Stimulated activated CD4-positive, alpha-beta T cell treated with anti-CD3 and anti-CD28 coated beads, TNF-alpha, amount 100 ng/mL, for 48 hours (primary cell): ENCODE data around the gene CEMIP.
"Not testable (repeated sequence)": the region's sequence is repeated elsewhere in the genome, so short reads cannot be mapped to it uniquely, and the experiment has no call there.

Experiments used
- DNase-seq, 3 donors: peaks; one replicate each; pipeline ENCODE4 v3.0.0-alpha.2; 2020; ENCODE audit warnings: low read depth in 3 of 3

CEMIP gene

GRCh38 chr15:80950291-80951078, 171.3 kb downstream of the CEMIP start:
- DNase-seq = no peak

- DNase-seq = no peak
These were observed 172.8 kb downstream of the CEMIP start for GRCh38 chr15:80951941-80952340.

- DNase-seq = no peak
These were observed 174.1 kb downstream of the CEMIP start for GRCh38 chr15:80953001-80953952.

GRCh38 chr15:80953953-80954778, 175.0 kb downstream of the CEMIP start:
- DNase-seq = no peak

- peak; percentile 44 to 63 (median 59) for DNase-seq
These were observed 176.6 kb downstream of the CEMIP start for GRCh38 chr15:80955571-80956452.

GRCh38 chr15:80957556-80957955, 178.4 kb downstream of the CEMIP start:
- DNase-seq = no peak

- DNase-seq = no peak
These were observed 178.8 kb downstream of the CEMIP start for GRCh38 chr15:80957976-80958375.

- DNase-seq = no peak
These were observed 179.8 kb downstream of the CEMIP start for GRCh38 chr15:80958818-80959495.

GRCh38 chr15:80965454-80965853, 186.3 kb downstream of the CEMIP start:
- DNase-seq = not testable (repeated sequence)

GRCh38 chr15:80966431-80967197, 187.4 kb downstream of the CEMIP start:
- no peak for DNase-seq

- no peak for DNase-seq
These were observed 188.3 kb downstream of the CEMIP start for GRCh38 chr15:80967451-80967850.

GRCh38 chr15:80967991-80968510, 188.9 kb downstream of the CEMIP start:
- DNase-seq = no peak

- DNase-seq = no peak
These were observed 190.1 kb downstream of the CEMIP start for GRCh38 chr15:80969316-80969715.

GRCh38 chr15:80970018-80970657, 191.0 kb downstream of the CEMIP start:
- DNase-seq = peak; percentile 15 to 61 (median 57)

GRCh38 chr15:80970658-80971057, 191.5 kb downstream of the CEMIP start:
- DNase-seq = no peak

GRCh38 chr15:80971143-80971542, 192.0 kb downstream of the CEMIP start:
- no peak for DNase-seq

GRCh38 chr15:80972276-80972675, 193.1 kb downstream of the CEMIP start:
- no peak for DNase-seq

- no peak for DNase-seq
These were observed 195.7 kb downstream of the CEMIP start for GRCh38 chr15:80974914-80975313.

- no peak for DNase-seq
These were observed 197.7 kb downstream of the CEMIP start for GRCh38 chr15:80976851-80977250.
